Measurements from ENCODE around the gene CNTN4. TPM values are rescaled to one million over a fixed set of nuclear protein-coding genes. Genes with fewer than 3 reads are reported as not detected.
"Not testable (repeated sequence)": the region's sequence is repeated elsewhere in the genome, so short reads cannot be mapped to it uniquely, and the experiment has no call there.

CNTN4 gene
- total RNA-seq, 1 donor from 2014 or later = 5.2 TPM

DNA sequence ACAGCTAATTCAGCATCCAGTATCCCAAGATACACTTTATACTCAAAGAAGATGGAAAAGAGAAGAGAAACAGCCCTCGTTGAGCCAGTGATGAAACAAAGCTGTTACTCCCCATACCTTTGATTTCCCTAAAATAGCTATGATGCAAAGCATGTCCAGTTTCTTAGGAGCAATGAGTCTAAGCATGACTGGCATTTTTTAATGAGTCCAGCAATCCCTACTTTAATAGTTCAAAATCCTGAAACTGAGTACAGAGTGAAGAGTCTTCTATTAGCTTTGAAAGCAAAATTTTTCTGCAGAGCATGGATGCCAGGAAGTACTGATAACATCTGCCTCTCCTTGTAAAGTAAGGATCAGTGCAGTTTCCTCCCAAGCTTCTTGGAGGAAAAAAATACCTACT is 708.8 kb downstream of the CNTN4 start:
- H4K20me1 ChIP-seq (ENCODE audit: low read depth) = peaks cover 5% of the 10 kb centered on the region
- H3F3A ChIP-seq (ENCODE audit: low read depth) = no peaks in the 10 kb centered on the region
- H3K27me3 ChIP-seq = no peaks in the 10 kb centered on the region
- Mint-ChIP-seq H3K4me1 (no peaks in the 10 kb centered on the region), H3K36me3 (no peaks in the 10 kb centered on the region), H3K4me3 (no peak overlapping the region), H3K27ac (no peak overlapping the region), H3K9me3 (no peaks in the 10 kb centered on the region), H3K27me3 (ENCODE audit: insufficient read depth, low read depth) (no peaks in the 10 kb centered on the region)
- no peak overlapping the region for H3K4me2 ChIP-seq
- no peak for TF ChIP-seq EZH2 (IDR thresholded peaks at IDR 0.05)
- TF ChIP-seq, protein P1, sequence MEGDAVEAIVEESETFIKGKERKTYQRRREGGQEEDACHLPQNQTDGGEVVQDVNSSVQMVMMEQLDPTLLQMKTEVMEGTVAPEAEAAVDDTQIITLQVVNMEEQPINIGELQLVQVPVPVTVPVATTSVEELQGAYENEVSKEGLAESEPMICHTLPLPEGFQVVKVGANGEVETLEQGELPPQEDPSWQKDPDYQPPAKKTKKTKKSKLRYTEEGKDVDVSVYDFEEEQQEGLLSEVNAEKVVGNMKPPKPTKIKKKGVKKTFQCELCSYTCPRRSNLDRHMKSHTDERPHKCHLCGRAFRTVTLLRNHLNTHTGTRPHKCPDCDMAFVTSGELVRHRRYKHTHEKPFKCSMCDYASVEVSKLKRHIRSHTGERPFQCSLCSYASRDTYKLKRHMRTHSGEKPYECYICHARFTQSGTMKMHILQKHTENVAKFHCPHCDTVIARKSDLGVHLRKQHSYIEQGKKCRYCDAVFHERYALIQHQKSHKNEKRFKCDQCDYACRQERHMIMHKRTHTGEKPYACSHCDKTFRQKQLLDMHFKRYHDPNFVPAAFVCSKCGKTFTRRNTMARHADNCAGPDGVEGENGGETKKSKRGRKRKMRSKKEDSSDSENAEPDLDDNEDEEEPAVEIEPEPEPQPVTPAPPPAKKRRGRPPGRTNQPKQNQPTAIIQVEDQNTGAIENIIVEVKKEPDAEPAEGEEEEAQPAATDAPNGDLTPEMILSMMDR (IDR thresholded peaks at IDR 0.05) = no peak
- TF ChIP-seq EZH2phosphoT487 (IDR thresholded peaks at IDR 0.05) = no peak
- no peak overlapping the region for H3K4me3 ChIP-seq
- H3K9me3 ChIP-seq (ENCODE audit: low read depth) = no peaks in the 10 kb centered on the region
- no peaks in the 10 kb centered on the region for H3K4me1 ChIP-seq
- no peak overlapping the region for H3K27ac ChIP-seq
- no peaks in the 10 kb centered on the region for H3K79me2 ChIP-seq (ENCODE audit: low read depth)
- DNase-seq (ENCODE audit: low spot score) = no peak
- no peak overlapping the region for H3K9ac ChIP-seq
- H3K36me3 ChIP-seq = no peaks in the 10 kb centered on the region
- no peak overlapping the region for H2AFZ ChIP-seq (replicated peaks)

GRCh38 chr3:2810723-2811122 is 712.1 kb downstream of the CNTN4 start:
- H3K4me3 Mint-ChIP-seq = no peak overlapping the region
- peak; percentile 39 for DNase-seq (ENCODE audit: low spot score)
- Histone ChIP-seq H4K20me1 (ENCODE audit: low read depth) (peaks cover 5% of the 10 kb centered on the region), H3K4me1 (no peaks in the 10 kb centered on the region), H3F3A (ENCODE audit: low read depth) (no peaks in the 10 kb centered on the region), H2AFZ (replicated peaks) (no peak overlapping the region), H3K4me3 (no peak overlapping the region), H3K9me3 (ENCODE audit: low read depth) (no peaks in the 10 kb centered on the region), H3K27me3 (no peaks in the 10 kb centered on the region), H3K9ac (no peak overlapping the region), H3K79me2 (ENCODE audit: low read depth) (no peaks in the 10 kb centered on the region), H3K27ac (no peak overlapping the region), H3K36me3 (no peaks in the 10 kb centered on the region), H3K4me2 (no peak overlapping the region)
- TF ChIP-seq, protein P1 (IDR thresholded peaks at IDR 0.05) = no peak
- no peak for TF ChIP-seq EZH2phosphoT487 (IDR thresholded peaks at IDR 0.05)
- no peak for TF ChIP-seq EZH2 (IDR thresholded peaks at IDR 0.05)
- H3K27ac Mint-ChIP-seq = no peak overlapping the region
- H3K36me3 Mint-ChIP-seq = no peaks in the 10 kb centered on the region
- H3K4me1 Mint-ChIP-seq = no peaks in the 10 kb centered on the region
- no peaks in the 10 kb centered on the region for H3K9me3 Mint-ChIP-seq
- no peaks in the 10 kb centered on the region for H3K27me3 Mint-ChIP-seq (ENCODE audit: insufficient read depth, low read depth)

GRCh38 chr3:2819571-2819970 is 720.9 kb downstream of the CNTN4 start:
- H3K36me3 ChIP-seq = no peaks in the 10 kb centered on the region
- no peaks in the 10 kb centered on the region for H3F3A ChIP-seq (ENCODE audit: low read depth)
- no peak overlapping the region for H3K4me3 ChIP-seq
- H3K9ac ChIP-seq = no peak overlapping the region
- peaks cover 23% of the 10 kb centered on the region for H3K4me1 Mint-ChIP-seq
- no peak overlapping the region for H3K4me3 Mint-ChIP-seq
- TF ChIP-seq EZH2phosphoT487 (IDR thresholded peaks at IDR 0.05) = no peak
- TF ChIP-seq, protein P1 (IDR thresholded peaks at IDR 0.05) = no peak
- TF ChIP-seq EZH2 (IDR thresholded peaks at IDR 0.05) = no peak
- no peaks in the 10 kb centered on the region for H3K4me1 ChIP-seq
- H3K36me3 Mint-ChIP-seq = no peaks in the 10 kb centered on the region
- no peaks in the 10 kb centered on the region for H4K20me1 ChIP-seq (ENCODE audit: low read depth)
- no peak overlapping the region for H2AFZ ChIP-seq (replicated peaks)
- H3K79me2 ChIP-seq (ENCODE audit: low read depth) = no peaks in the 10 kb centered on the region
- H3K27me3 Mint-ChIP-seq (ENCODE audit: insufficient read depth, low read depth) = peaks cover 3% of the 10 kb centered on the region
- H3K27me3 ChIP-seq = no peaks in the 10 kb centered on the region
- H3K9me3 ChIP-seq (ENCODE audit: low read depth) = no peaks in the 10 kb centered on the region
- no peak for DNase-seq (ENCODE audit: low spot score)
- H3K9me3 Mint-ChIP-seq = no peaks in the 10 kb centered on the region
- H3K27ac ChIP-seq = no peak overlapping the region
- no peak overlapping the region for H3K4me2 ChIP-seq
- no peak overlapping the region for H3K27ac Mint-ChIP-seq

DNA sequence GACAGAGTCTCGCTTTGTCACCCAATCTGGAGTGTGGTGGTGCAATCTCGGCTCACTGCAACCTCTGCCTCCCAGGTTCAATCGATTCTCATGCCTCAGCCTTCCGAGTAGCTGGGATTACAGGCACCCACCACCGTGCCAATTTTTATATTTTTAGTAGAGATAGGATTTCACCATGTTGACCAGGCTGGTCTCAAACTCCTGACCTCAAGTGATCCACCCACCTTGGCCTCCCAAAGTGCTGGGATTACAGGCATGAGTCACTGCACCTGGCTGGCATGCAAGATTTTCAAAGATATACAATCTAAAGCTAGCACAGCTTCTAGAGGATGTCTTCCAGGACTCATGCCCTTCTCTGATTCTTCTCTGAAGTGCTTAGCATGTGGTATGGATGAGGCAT is 722.3 kb downstream of the CNTN4 start:
- not testable (repeated sequence) for H3K9me3 ChIP-seq (ENCODE audit: low read depth); DNase-seq (ENCODE audit: low spot score); H3K4me2 ChIP-seq; H3K9me3 Mint-ChIP-seq; H3K27me3 Mint-ChIP-seq (ENCODE audit: insufficient read depth, low read depth); H3K9ac ChIP-seq; H2AFZ ChIP-seq (replicated peaks); H4K20me1 ChIP-seq (ENCODE audit: low read depth); H3K36me3 Mint-ChIP-seq; H3K4me3 ChIP-seq; H3K27ac Mint-ChIP-seq; H3K4me1 ChIP-seq; H3K4me3 Mint-ChIP-seq; H3K27me3 ChIP-seq; H3K36me3 ChIP-seq; H3K79me2 ChIP-seq (ENCODE audit: low read depth); H3F3A ChIP-seq (ENCODE audit: low read depth); H3K27ac ChIP-seq
- peaks cover 23% of the 10 kb centered on the region for H3K4me1 Mint-ChIP-seq
